Peyer's patch (tissue), 4 donors: ENCODE measurements around the gene SLC35B1. TPM values are rescaled to one million over a fixed set of nuclear protein-coding genes. Genes with fewer than 3 reads are reported as not detected.
A peak's percentile ranks its signal among the peaks of the same experiment; 100 is the strongest.
"Not testable (repeated sequence)": the region's sequence is repeated elsewhere in the genome, so short reads cannot be mapped to it uniquely, and the experiment has no call there.

Experiments used
- DNase-seq, 3 donors: peaks; one replicate each; pipeline ENCODE4 v3.0.0-alpha.2; 2017 to 2019
- H3K27ac ChIP-seq, 4 donors: fragments of 200-600 bp; sonication (generic); one replicate each; pipeline ENCODE4 v1.5.1; 2016 to 2019
- H3K27me3 ChIP-seq, 2 donors: fragments of 200-600 bp; sonication (generic); one replicate each; pipeline ENCODE4 v1.5.1; 2019
- H3K36me3 ChIP-seq, 3 donors: fragments of 200-600 bp; sonication (generic); one replicate each; pipeline ENCODE4 v1.5.1; 2016 to 2019
- H3K4me1 ChIP-seq, 4 donors: fragments of 200-600 bp; sonication (generic); one replicate each; pipeline ENCODE4 v1.5.1; 2016 to 2019
- H3K4me3 ChIP-seq, 4 donors: fragments of 200-600 bp; sonication (generic); 1 replicate in 3 of 4; 2 replicates in 1 of 4; pipeline ENCODE4 v1.5.1; 2016 to 2019; ENCODE audit warnings: mild to moderate bottlenecking in 1 of 4
- H3K9me3 ChIP-seq, 4 donors: fragments of 200-600 bp; sonication (generic); one replicate each; pipeline ENCODE4 v1.5.1; 2016 to 2019; ENCODE audit warnings: mild to moderate bottlenecking in 1 of 4
- CTCF ChIP-seq, 6 experiments: fragments of 450-650 bp in 4 of 6; fragments of 200-600 bp in 2 of 6; sonication (generic) in 1 of 6; IDR thresholded peaks; one replicate each; pipeline ENCODE4 v1.5.1; 2017 to 2019; ENCODE audit warnings: antibody characterized with exemption in 6 of 6, mild to moderate bottlenecking in 3 of 6, moderate library complexity in 1 of 6
- POLR2A ChIP-seq, 2 donors: fragments of 450-650 bp; IDR thresholded peaks; one replicate each; pipeline ENCODE4 v1.5.1; 2017; ENCODE audit warnings: antibody characterized with exemption in 2 of 2, mild to moderate bottlenecking in 2 of 2, moderate library complexity in 2 of 2
- total RNA-seq, 4 donors: library from RNA; depleted of rRNA; stranded (reverse); fragments of >200 nt; gene quantifications; one replicate each; pipeline ENCODE4 v1.1.0, GENCODE V29; 2016

Gene SLC35B1
- total RNA-seq, 4 donors from 2014 or later = 42.1 to 115 (median 78.2) TPM

- peak; percentile 99 to 100 (median 99) for DNase-seq
- Histone ChIP-seq H3K36me3 (peaks cover 0 to 14% (median 0%) of the 10 kb centered on the region in 3 donors), H3K27ac (peak within 1 kb of the TSS; percentile 88 to 100 (median 98)), H3K4me1 (peaks cover 0 to 38% (median 11%) of the 10 kb centered on the region in 4 donors), H3K9me3 (no peaks in the 10 kb centered on the region), H3K27me3 (no peaks in the 10 kb centered on the region), H3K4me3 (peak within 1 kb of the TSS; percentile 50 to 90 (median 70))
- TF ChIP-seq POLR2A (IDR thresholded peaks at IDR 0.05) (peak; percentile 17 to 66), CTCF (IDR thresholded peaks at IDR 0.05) (no peak)
Measured at GRCh38 chr17:49677933-49678847, 29.6 kb downstream of the SLC35B1 start, which contains the start of gene SPOP. Gene SPOP, minus strand, starts transcription at chr17:49678097. Its CDS starts 55,287 bp downstream, at chr17:49622810.

- Histone ChIP-seq H3K36me3 (peaks cover 0 to 14% (median 0%) of the 10 kb centered on the region in 3 donors), H3K9me3 (no peaks in the 10 kb centered on the region), H3K27me3 (no peaks in the 10 kb centered on the region), H3K27ac (peak overlapping the region; percentile 88 to 100 (median 98)), H3K4me1 (peaks cover 0 to 38% (median 12%) of the 10 kb centered on the region in 4 donors), H3K4me3 (peak overlapping the region; percentile 50 to 90 (median 70))
- no peak for TF ChIP-seq CTCF (IDR thresholded peaks at IDR 0.05)
- TF ChIP-seq POLR2A (IDR thresholded peaks at IDR 0.05) = no peak
- DNase-seq = peak; percentile 94 to 98 (median 97)
Measured at GRCh38 chr17:49677134-49677932, 30.4 kb downstream of the SLC35B1 start.

DNA sequence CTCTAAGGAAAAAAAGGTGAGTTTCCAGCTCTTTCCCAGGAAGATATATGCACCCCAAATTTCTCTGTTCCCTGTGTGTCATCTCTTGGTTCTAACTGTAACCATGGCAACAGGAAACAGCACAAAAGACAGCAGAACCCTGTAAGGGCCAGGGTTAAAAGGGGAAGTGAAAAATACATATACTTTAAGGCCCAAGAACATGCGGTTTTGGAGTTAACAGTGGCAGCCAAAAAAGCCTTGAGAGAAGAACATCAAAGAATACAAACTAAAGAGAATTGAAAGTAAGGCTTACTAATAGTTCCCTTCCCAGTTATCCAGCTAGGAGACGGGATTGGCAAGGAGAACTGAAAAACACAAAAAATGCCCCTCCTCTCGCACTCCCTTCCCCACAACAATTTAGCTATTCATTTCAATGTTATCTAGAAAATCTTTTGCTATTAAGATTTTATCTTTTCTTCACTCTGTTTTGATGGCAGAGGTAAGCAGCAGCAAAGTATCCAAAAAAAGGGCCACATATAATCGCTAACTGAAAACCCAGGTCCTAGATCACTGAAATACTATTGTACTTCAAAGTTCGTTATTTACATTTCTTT, 31.4 kb downstream of the SLC35B1 start:
- no peak for TF ChIP-seq CTCF (IDR thresholded peaks at IDR 0.05)
- Histone ChIP-seq H3K27me3 (no peaks in the 10 kb centered on the region), H3K9me3 (no peaks in the 10 kb centered on the region), H3K27ac (peak overlapping the region; percentile 88 to 100 (median 98)), H3K4me3 (peak overlapping the region; percentile 50 to 90 (median 70)), H3K36me3 (peaks cover 0 to 14% (median 0%) of the 10 kb centered on the region in 3 donors), H3K4me1 (peaks cover 0 to 38% (median 13%) of the 10 kb centered on the region in 4 donors)
- DNase-seq = peak in 1 of 3 donors; percentile 54

DNA sequence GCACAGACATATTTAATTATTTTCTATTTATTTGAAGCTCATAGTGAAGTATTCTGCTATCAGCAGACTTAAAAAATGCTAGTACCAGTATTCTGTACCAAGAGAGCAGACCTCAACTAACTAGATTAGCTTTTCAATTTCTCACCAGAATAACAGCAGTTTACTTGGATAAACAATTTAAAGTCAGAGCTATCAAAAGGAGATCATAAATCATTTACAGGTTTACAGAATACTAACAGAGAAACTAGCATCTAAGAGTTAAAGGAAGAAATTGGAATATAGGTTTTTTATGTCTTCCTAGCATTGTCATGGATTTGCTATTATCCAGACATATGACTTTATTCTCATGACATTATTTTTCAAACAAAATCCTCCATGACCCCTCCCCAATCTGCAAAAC, 33.3 kb downstream of the SLC35B1 start:
- DNase-seq = no peak
- no peaks in the 10 kb centered on the region for H3K27me3 ChIP-seq
- peaks cover 0 to 42% (median 13%) of the 10 kb centered on the region in 4 donors for H3K4me1 ChIP-seq
- no peak overlapping the region for H3K4me3 ChIP-seq
- H3K9me3 ChIP-seq = no peaks in the 10 kb centered on the region
- no peak overlapping the region for H3K27ac ChIP-seq
- TF ChIP-seq CTCF (IDR thresholded peaks at IDR 0.05) = no peak
- no peak for TF ChIP-seq POLR2A (IDR thresholded peaks at IDR 0.05)
- peaks cover 0 to 14% (median 0%) of the 10 kb centered on the region in 3 donors for H3K36me3 ChIP-seq

DNA sequence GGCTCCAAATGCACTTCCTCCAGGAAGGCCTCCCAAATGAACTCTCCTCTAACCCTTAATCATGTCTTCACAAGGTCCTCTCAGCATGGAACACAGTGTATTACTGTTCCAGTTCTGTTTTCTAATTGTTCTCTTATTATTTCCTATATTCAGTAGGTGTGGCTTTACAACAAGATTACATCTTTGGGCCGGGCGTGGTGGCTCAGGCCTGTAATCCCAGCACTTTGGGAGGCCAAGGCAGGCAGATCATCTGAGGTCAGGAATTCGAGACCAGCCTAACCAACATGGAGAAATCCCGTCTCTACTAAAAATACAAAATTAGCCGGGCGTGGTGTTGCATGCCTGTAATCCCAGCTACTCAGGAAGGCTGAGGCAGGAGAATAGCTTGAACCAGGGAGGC, 34.1 kb downstream of the SLC35B1 start:
- not testable (repeated sequence) for DNase-seq, H3K9me3 ChIP-seq, H3K27ac ChIP-seq, H3K4me3 ChIP-seq, H3K27me3 ChIP-seq
- Histone ChIP-seq H3K4me1 (peaks cover 0 to 42% (median 13%) of the 10 kb centered on the region in 4 donors), H3K36me3 (peaks cover 0 to 14% (median 0%) of the 10 kb centered on the region in 3 donors)
